ENCODE data around the gene CRYL1. TPM values are rescaled to one million over a fixed set of nuclear protein-coding genes. Genes with fewer than 3 reads are reported as not detected.

Gene CRYL1
- total and polyA plus RNA-seq, 2 donors (not counting 1 experiment from before 2014, with no cell fraction given) = 6.5 to 15.1 TPM

DNA sequence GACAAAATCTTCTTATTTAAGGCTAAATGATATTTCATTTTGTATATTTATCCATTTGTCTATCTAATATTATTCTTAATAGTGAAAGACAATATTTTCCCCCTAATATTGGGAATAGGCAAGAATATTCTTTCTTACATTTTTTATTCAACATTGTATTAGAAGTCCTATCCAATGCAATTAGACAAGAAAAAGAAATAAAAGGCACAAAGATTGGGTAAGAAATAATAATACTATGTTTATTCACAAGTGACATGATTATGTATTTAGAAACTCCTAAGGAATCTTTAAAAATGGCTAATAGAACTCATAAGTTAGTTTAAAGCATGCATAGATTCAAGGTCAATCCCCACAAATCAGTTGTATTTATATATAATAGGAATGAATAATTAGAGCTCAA, 11.3 kb upstream of the CRYL1 start:
- DNase-seq = no peak
- H3K4me3 Mint-ChIP-seq = no peak overlapping the region
- Histone ChIP-seq H3K9ac (ENCODE audit: low read length) (no peak overlapping the region), H3K27ac (ENCODE audit: low read length in 2 of 2) (no peak overlapping the region), H4K20me1 (ENCODE audit: control insufficient read depth, insufficient read depth, low read length, poor library complexity, severe bottlenecking) (no peaks in the 10 kb centered on the region), H3K36me3 (replicated peaks in 1 of 2; ENCODE audit: control extremely low read depth in 1 of 2, control insufficient read depth in 1 of 2, extremely low read depth in 1 of 2, insufficient read depth in 2 of 2, low read length in 1 of 2) (no peaks in the 10 kb centered on the region), H3K27me3 (replicated peaks in 1 of 4; ENCODE audit: control extremely low read depth in 1 of 4, control insufficient read depth in 3 of 4, insufficient read depth in 4 of 4, low read length in 3 of 4) (no peaks in the 10 kb centered on the region), H3K4me1 (ENCODE audit: control insufficient read depth in 2 of 2, insufficient read depth in 2 of 2, low read length in 2 of 2) (no peaks in the 10 kb centered on the region), H3K79me2 (ENCODE audit: control insufficient read depth, insufficient read depth, low read length) (no peaks in the 10 kb centered on the region), H3K9me3 (ENCODE audit: control extremely low read depth in 1 of 3, control insufficient read depth in 2 of 3, insufficient read depth in 1 of 3, low read length in 2 of 3) (peaks cover 0 to 13% (median 2%) of the 10 kb centered on the region in 3 donors), H3K4me3 (ENCODE audit: control extremely low read depth in 1 of 5, extremely low read depth in 1 of 5, insufficient read depth in 1 of 5, low read depth in 2 of 5, low read length in 4 of 5) (no peak overlapping the region), H3K4me2 (replicated peaks; ENCODE audit: low read depth, low read length, poor library complexity, severe bottlenecking) (no peak overlapping the region), H2AFZ (ENCODE audit: insufficient read depth, low read depth, low read length, poor library complexity, severe bottlenecking) (no peak overlapping the region)
- ChIA-PET POLR2A (no interaction called here), CTCF (interaction anchor here (1.0 kb wide), 1 partner anchor 7 kb away, joined by 6 read pairs; no protein-coding TSS in a partner anchor)
- peaks cover 2% of the 10 kb centered on the region for H3K9me3 Mint-ChIP-seq (ENCODE audit: insufficient read depth)
- H3K27ac Mint-ChIP-seq = no peak overlapping the region
- H3K4me1 Mint-ChIP-seq = no peaks in the 10 kb centered on the region
- TF ChIP-seq, protein P1, sequence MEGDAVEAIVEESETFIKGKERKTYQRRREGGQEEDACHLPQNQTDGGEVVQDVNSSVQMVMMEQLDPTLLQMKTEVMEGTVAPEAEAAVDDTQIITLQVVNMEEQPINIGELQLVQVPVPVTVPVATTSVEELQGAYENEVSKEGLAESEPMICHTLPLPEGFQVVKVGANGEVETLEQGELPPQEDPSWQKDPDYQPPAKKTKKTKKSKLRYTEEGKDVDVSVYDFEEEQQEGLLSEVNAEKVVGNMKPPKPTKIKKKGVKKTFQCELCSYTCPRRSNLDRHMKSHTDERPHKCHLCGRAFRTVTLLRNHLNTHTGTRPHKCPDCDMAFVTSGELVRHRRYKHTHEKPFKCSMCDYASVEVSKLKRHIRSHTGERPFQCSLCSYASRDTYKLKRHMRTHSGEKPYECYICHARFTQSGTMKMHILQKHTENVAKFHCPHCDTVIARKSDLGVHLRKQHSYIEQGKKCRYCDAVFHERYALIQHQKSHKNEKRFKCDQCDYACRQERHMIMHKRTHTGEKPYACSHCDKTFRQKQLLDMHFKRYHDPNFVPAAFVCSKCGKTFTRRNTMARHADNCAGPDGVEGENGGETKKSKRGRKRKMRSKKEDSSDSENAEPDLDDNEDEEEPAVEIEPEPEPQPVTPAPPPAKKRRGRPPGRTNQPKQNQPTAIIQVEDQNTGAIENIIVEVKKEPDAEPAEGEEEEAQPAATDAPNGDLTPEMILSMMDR (IDR thresholded peaks at IDR 0.05) = no peak
- TF ChIP-seq EZH2 (IDR thresholded peaks at IDR 0.05; ENCODE audit: borderline replicate concordance, insufficient read depth, low read depth, low read length, poor library complexity, severe bottlenecking) = no peak
- ATAC-seq (ENCODE audit: low read depth) = no peak
- intact Hi-C loops (cut with micrococcal nuclease) = no loop called here
- H3K27me3 Mint-ChIP-seq = no peaks in the 10 kb centered on the region

DNA sequence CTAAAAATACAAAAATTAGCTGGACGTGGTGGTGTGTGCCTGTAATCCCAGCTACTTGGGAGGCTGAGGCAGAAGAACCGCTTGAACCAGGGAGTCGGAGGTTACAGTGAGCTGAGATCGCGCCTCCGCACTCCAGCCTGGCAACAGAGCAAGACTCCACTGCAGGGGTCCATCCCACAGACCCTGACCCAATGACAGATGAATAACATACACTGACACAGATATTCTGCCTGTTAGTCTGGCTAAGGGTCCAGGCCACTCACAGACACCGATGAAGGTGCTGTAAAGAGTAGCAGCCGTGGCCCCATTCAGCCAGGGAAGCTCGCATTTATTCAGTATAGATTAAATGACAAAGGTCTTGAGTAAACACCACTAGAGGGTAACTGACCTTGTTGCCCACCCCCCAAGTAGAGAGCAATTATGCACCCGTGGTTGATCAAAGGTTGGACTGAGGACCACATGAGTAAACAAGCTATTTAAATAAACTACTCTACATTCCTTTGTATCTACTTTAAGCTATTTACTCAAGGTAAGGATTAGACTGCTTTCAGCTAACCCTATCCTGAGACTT, 8.5 kb upstream of the CRYL1 start:
- Mint-ChIP-seq H3K4me1 (no peaks in the 10 kb centered on the region), H3K27me3 (peaks cover 6% of the 10 kb centered on the region), H3K4me3 (no peak overlapping the region), H3K9me3 (ENCODE audit: insufficient read depth) (peaks cover 2% of the 10 kb centered on the region), H3K27ac (no peak overlapping the region)
- no peaks in the 10 kb centered on the region for H4K20me1 ChIP-seq (ENCODE audit: control insufficient read depth, insufficient read depth, low read length, poor library complexity, severe bottlenecking)
- no peak for DNase-seq
- ChIA-PET POLR2A (no interaction called here), CTCF (interaction anchor here (0.6 kb wide), 1 partner anchor 30 kb away, joined by 4 read pairs; no protein-coding TSS in a partner anchor)
- 98% methylated on average over 5 of the region's 10 CpGs for WGBS (ENCODE audit: insufficient coverage)
- TF ChIP-seq EZH2 (IDR thresholded peaks at IDR 0.05; ENCODE audit: borderline replicate concordance, insufficient read depth, low read depth, low read length, poor library complexity, severe bottlenecking) = no peak
- no peaks in the 10 kb centered on the region for H3K79me2 ChIP-seq (ENCODE audit: control insufficient read depth, insufficient read depth, low read length)
- no peak overlapping the region for H3K9ac ChIP-seq (ENCODE audit: low read length)
- no peak overlapping the region for H2AFZ ChIP-seq (ENCODE audit: insufficient read depth, low read depth, low read length, poor library complexity, severe bottlenecking)
- H3K36me3 ChIP-seq (replicated peaks in 1 of 2; ENCODE audit: control extremely low read depth in 1 of 2, control insufficient read depth in 1 of 2, extremely low read depth in 1 of 2, insufficient read depth in 2 of 2, low read length in 1 of 2) = no peaks in the 10 kb centered on the region
- intact Hi-C loops (cut with micrococcal nuclease) = no loop called here
- H3K4me1 ChIP-seq (ENCODE audit: control insufficient read depth in 2 of 2, insufficient read depth in 2 of 2, low read length in 2 of 2) = no peaks in the 10 kb centered on the region
- no peak overlapping the region for H3K4me3 ChIP-seq (ENCODE audit: control extremely low read depth in 1 of 5, extremely low read depth in 1 of 5, insufficient read depth in 1 of 5, low read depth in 2 of 5, low read length in 4 of 5)
- H3K27ac ChIP-seq (ENCODE audit: low read length in 2 of 2) = no peak overlapping the region
- H3K4me2 ChIP-seq (replicated peaks; ENCODE audit: low read depth, low read length, poor library complexity, severe bottlenecking) = no peak overlapping the region
- peaks cover 0 to 10% (median 2%) of the 10 kb centered on the region in 3 donors for H3K9me3 ChIP-seq (ENCODE audit: control extremely low read depth in 1 of 3, control insufficient read depth in 2 of 3, insufficient read depth in 1 of 3, low read length in 2 of 3)
- H3K27me3 ChIP-seq (replicated peaks in 1 of 4; ENCODE audit: control extremely low read depth in 1 of 4, control insufficient read depth in 3 of 4, insufficient read depth in 4 of 4, low read length in 3 of 4) = no peaks in the 10 kb centered on the region
- no peak for ATAC-seq (ENCODE audit: low read depth)
